Measurements from ENCODE around the gene HTR3D. TPM values are rescaled to one million over a fixed set of nuclear protein-coding genes. Genes with fewer than 3 reads are reported as not detected.

Gene HTR3D
- total and polyA plus RNA-seq, 10 of the 15 experiments (the other 5 are each of a cell fraction or from before 2014, with no cell fraction given) = not detected

GRCh38 chr3:184059424-184059823 is 27.9 kb downstream of the HTR3D start (continued):
- TF ChIP-seq NFYB (IDR thresholded peaks at IDR 0.05; ENCODE audit: insufficient read depth, low read depth, low read length) = no peak
- no peak for TF ChIP-seq BCL11A (IDR thresholded peaks at IDR 0.05; ENCODE audit: low read depth, low read length)
- no peak for TF ChIP-seq PRDM15 (CRISPR knock-in tag; IDR thresholded peaks at IDR 0.05)
- TF ChIP-seq RUNX3 (IDR thresholded peaks at IDR 0.05; ENCODE audit: low read length) = no peak
- TF ChIP-seq SMARCA5 (IDR thresholded peaks at IDR 0.05) = no peak
- no peak for TF ChIP-seq BCLAF1 (IDR thresholded peaks at IDR 0.05)
- no peak for TF ChIP-seq ZNF687 (IDR thresholded peaks at IDR 0.05)
- TF ChIP-seq CBFB (IDR thresholded peaks at IDR 0.05; ENCODE audit: low read depth) = no peak
